ENCODE results near the gene MAG. TPM values are rescaled to one million over a fixed set of nuclear protein-coding genes. Genes with fewer than 3 reads are reported as not detected.

The MAG gene
- total and polyA plus RNA-seq, 2 of the 13 experiments (the other 11 are each of a cell fraction or from before 2014, with no cell fraction given), result 0.20 to 1.3 TPM

DNA sequence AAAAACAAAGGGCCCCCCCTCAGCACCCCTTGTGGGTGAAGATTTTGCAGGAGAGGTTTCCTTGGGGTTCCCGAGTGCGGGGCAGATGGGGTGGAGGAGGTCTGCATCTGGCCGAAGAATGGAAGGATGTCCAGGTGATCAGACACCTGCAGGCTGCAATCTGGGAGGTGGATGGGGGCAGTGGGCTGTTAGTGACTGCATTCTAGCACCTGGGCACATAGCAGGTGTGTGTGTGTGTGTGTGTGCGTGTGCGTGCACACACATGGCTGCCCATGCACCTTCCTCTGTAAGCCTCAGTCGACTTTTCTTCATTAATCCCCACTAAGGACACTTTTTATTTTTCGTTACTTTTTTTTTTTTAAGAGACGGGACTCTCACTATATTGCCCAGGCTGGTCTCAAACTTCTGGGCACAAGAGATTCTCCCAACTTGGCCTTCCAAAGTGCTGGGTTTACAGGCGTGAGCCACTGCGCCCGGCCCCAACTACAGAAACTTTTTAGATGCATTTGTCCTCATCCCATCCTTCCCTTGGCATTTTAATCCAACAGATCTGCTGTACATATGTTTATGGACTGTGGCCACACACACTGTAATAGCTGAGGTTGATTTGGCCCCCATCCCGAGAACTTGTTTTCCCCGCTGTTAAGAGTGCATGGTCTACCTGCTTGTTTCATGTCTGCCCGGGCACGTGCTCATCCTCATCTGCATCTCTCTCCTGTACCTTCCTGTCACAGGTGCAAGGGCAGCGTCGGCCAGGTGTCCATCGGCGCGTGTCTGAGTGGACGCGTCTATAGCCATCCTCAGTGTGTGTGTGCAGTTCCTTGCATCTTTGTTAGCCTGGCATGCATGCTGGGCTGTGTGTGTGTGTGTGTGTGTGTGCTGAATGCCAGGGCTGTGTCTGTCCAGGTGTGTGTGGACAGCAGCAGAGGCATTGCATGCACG, 731 bp downstream of the MAG start:
- H3K9ac ChIP-seq (ENCODE audit: insufficient read depth, low read depth, low read length), result no peak overlapping the region
- no peak overlapping the region for H3K4me2 ChIP-seq (ENCODE audit: low read depth, low read length)
- TF ChIP-seq ZNF121 (CRISPR knock-in tag; IDR thresholded peaks at IDR 0.05) (no peak), PRMT3 (CRISPR knock-in tag; IDR thresholded peaks at IDR 0.05; ENCODE audit: borderline replicate concordance, low read depth) (no peak), AGO2 (optimal IDR thresholded peaks at IDR 0.05; ENCODE audit: low read depth, low read length) (no peak), ZMYM2 (CRISPR knock-in tag; IDR thresholded peaks at IDR 0.05) (no peak), ADNP (CRISPR knock-in tag; IDR thresholded peaks at IDR 0.05) (no peak), ZNF562 (CRISPR knock-in tag; IDR thresholded peaks at IDR 0.05; ENCODE audit: borderline replicate concordance) (no peak)
- TF ChIP-seq, protein P1, sequence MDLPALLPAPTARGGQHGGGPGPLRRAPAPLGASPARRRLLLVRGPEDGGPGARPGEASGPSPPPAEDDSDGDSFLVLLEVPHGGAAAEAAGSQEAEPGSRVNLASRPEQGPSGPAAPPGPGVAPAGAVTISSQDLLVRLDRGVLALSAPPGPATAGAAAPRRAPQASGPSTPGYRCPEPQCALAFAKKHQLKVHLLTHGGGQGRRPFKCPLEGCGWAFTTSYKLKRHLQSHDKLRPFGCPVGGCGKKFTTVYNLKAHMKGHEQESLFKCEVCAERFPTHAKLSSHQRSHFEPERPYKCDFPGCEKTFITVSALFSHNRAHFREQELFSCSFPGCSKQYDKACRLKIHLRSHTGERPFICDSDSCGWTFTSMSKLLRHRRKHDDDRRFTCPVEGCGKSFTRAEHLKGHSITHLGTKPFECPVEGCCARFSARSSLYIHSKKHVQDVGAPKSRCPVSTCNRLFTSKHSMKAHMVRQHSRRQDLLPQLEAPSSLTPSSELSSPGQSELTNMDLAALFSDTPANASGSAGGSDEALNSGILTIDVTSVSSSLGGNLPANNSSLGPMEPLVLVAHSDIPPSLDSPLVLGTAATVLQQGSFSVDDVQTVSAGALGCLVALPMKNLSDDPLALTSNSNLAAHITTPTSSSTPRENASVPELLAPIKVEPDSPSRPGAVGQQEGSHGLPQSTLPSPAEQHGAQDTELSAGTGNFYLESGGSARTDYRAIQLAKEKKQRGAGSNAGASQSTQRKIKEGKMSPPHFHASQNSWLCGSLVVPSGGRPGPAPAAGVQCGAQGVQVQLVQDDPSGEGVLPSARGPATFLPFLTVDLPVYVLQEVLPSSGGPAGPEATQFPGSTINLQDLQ (CRISPR knock-in tag; IDR thresholded peaks at IDR 0.05), result no peak
- TF ChIP-seq, protein P2, sequence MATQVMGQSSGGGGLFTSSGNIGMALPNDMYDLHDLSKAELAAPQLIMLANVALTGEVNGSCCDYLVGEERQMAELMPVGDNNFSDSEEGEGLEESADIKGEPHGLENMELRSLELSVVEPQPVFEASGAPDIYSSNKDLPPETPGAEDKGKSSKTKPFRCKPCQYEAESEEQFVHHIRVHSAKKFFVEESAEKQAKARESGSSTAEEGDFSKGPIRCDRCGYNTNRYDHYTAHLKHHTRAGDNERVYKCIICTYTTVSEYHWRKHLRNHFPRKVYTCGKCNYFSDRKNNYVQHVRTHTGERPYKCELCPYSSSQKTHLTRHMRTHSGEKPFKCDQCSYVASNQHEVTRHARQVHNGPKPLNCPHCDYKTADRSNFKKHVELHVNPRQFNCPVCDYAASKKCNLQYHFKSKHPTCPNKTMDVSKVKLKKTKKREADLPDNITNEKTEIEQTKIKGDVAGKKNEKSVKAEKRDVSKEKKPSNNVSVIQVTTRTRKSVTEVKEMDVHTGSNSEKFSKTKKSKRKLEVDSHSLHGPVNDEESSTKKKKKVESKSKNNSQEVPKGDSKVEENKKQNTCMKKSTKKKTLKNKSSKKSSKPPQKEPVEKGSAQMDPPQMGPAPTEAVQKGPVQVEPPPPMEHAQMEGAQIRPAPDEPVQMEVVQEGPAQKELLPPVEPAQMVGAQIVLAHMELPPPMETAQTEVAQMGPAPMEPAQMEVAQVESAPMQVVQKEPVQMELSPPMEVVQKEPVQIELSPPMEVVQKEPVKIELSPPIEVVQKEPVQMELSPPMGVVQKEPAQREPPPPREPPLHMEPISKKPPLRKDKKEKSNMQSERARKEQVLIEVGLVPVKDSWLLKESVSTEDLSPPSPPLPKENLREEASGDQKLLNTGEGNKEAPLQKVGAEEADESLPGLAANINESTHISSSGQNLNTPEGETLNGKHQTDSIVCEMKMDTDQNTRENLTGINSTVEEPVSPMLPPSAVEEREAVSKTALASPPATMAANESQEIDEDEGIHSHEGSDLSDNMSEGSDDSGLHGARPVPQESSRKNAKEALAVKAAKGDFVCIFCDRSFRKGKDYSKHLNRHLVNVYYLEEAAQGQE (IDR thresholded peaks at IDR 0.05; ENCODE audit: borderline replicate concordance in 1 of 2, low read depth in 1 of 2, low read length in 2 of 2), result no peak
- H4K20me1 ChIP-seq (ENCODE audit: insufficient read depth, low read length), result no peaks in the 10 kb centered on the region
- H3K79me2 ChIP-seq (ENCODE audit: insufficient read depth, low read length), result no peaks in the 10 kb centered on the region
- CTCF ChIA-PET (ENCODE audit: low intra/inter-chr PET ratio, low total read pairs), result no interaction called here
- H3K9me3 ChIP-seq (ENCODE audit: low read length), result no peaks in the 10 kb centered on the region
- no peak overlapping the region for H3K27ac ChIP-seq (ENCODE audit: extremely low read length, insufficient read depth, low read length)
- peaks cover 6 to 46% of the 10 kb centered on the region in 2 experiments for H3K27me3 ChIP-seq (ENCODE audit: control insufficient read depth in 1 of 2, insufficient read depth in 2 of 2, low read length in 2 of 2)
- FAIRE-seq, result no peak
- intact Hi-C loops (cut with micrococcal nuclease; ENCODE audit: unreplicated experiment) (no loop called here), in situ Hi-C loops (cut with HindIII; ENCODE audit: extremely low pct_ligation_motif_present, low pct_unique_long_range_greater_than_20kb) (no loop called here)
- DNase-seq (ENCODE audit: low spot score), result no peak
- H3K36me3 ChIP-seq (replicated peaks in 1 of 2; ENCODE audit: control insufficient read depth in 1 of 2, insufficient read depth in 2 of 2, low read length in 2 of 2), result no peaks in the 10 kb centered on the region
- no peak overlapping the region for H2AFZ ChIP-seq (ENCODE audit: low read length)
- POLR2A ChIA-PET, result no interaction called here
- WGBS (ENCODE audit: low lambda C conversion rate), result 50% methylated on average over 23 of the region's 23 CpGs
- peaks cover 71% of the 10 kb centered on the region for H3K4me1 ChIP-seq (ENCODE audit: insufficient read depth, low read length)
- no peak overlapping the region for H3K4me3 ChIP-seq (replicated peaks in 1 of 3; ENCODE audit: insufficient read depth in 1 of 3, low read depth in 2 of 3, low read length in 3 of 3)
- BruUV-seq (replicated peaks), result no TSS peak
- no peak for ATAC-seq
